ENCODE data around the gene C4orf50.

Gene C4orf50

GRCh38 chr4:5891563-5892322 is 126.5 kb downstream of the C4orf50 start:
- peak; percentile 31 for DNase-seq (ENCODE audit: low spot score)
- TF ChIP-seq, protein P1, sequence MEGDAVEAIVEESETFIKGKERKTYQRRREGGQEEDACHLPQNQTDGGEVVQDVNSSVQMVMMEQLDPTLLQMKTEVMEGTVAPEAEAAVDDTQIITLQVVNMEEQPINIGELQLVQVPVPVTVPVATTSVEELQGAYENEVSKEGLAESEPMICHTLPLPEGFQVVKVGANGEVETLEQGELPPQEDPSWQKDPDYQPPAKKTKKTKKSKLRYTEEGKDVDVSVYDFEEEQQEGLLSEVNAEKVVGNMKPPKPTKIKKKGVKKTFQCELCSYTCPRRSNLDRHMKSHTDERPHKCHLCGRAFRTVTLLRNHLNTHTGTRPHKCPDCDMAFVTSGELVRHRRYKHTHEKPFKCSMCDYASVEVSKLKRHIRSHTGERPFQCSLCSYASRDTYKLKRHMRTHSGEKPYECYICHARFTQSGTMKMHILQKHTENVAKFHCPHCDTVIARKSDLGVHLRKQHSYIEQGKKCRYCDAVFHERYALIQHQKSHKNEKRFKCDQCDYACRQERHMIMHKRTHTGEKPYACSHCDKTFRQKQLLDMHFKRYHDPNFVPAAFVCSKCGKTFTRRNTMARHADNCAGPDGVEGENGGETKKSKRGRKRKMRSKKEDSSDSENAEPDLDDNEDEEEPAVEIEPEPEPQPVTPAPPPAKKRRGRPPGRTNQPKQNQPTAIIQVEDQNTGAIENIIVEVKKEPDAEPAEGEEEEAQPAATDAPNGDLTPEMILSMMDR (IDR thresholded peaks at IDR 0.05; ENCODE audit: extremely low read depth, insufficient read depth, missing control alignments) = no peak
- in situ Hi-C loops (cut with MboI; ENCODE audit: low pct_unique_long_range_greater_than_20kb, low sequenced_read_pairs, unreplicated experiment) = no loop called here

DNA sequence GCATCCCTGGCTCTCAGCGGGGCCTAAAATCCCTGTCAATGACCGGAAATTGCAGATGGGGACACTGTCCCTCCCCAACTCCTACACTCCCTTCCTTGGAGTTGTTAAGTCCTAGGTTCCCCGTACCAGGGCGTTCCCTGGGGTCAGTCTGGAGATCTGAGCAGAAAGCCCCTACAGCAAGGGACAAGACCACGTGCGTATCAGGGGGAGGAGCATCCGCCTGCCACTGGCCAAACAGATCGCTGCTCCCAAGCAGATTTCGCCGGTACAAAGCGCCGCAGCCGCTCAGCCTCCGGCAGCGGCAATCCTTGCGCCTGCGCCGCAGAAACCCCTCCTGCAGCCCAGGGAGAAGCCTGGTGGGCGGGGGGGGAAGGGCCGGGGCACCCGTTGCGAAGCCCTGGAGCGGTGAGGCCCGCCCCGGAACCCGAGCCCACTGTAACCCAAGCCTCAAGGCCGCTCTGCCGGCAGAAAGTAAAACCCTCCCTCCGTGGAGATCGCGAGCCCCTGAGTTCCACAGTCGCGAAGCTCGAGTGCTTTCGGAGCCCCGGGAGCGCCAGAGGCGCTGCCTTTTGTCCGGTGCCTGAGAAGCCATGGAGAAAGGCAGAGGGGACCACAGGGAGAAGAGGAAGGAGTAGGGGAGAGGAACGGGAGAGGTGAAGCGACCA is 128.0 kb downstream of the C4orf50 start:
- in situ Hi-C loops (cut with MboI; ENCODE audit: low pct_unique_long_range_greater_than_20kb, low sequenced_read_pairs, unreplicated experiment) = no loop called here
- DNase-seq (ENCODE audit: low spot score) = peak; percentile 43
- TF ChIP-seq, protein P1 (IDR thresholded peaks at IDR 0.05; ENCODE audit: extremely low read depth, insufficient read depth, missing control alignments) = no peak

DNA sequence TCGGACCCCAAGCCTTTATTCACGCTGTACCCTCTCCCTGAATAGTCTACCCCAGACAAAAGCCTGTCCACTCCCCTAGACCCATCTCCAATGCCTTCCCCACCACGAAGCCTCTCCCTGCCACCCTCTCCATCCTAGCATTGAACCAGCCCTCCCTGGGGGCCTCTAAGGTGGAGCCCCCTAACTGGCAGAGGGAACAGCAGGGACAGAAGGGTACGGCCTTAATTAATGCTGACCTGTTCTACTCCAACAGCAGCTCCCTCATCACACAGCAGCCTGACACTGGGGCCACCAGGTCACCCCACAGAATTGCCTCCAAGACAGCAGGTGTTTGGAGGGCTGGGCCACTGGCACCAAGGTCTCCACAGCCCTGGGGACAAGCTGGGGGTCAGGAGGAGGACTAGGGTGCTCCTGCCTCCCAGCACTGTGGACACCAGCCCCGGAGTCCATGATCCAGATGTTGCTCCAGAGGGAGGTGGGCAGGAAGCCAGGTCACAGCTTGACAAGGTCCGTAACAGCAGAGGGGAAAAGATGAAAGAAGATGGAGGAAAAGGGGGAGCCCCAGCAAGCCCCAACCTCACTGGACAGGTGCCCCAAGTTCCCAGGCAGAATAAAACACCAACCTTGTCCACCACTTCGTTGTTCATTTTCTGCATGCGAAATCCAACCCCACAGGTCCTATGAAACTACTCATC is 129.1 kb downstream of the C4orf50 start:
- in situ Hi-C loops (cut with MboI; ENCODE audit: low pct_unique_long_range_greater_than_20kb, low sequenced_read_pairs, unreplicated experiment) = no loop called here
- TF ChIP-seq, protein P1 (IDR thresholded peaks at IDR 0.05; ENCODE audit: extremely low read depth, insufficient read depth, missing control alignments) = no peak
- DNase-seq (ENCODE audit: low spot score) = no peak

- no peak for DNase-seq (ENCODE audit: low spot score)
- TF ChIP-seq, protein P1 (IDR thresholded peaks at IDR 0.05; ENCODE audit: extremely low read depth, insufficient read depth, missing control alignments) = no peak
- in situ Hi-C loops (cut with MboI; ENCODE audit: low pct_unique_long_range_greater_than_20kb, low sequenced_read_pairs, unreplicated experiment) = no loop called here
Observed at GRCh38 chr4:5888222-5889001, 129.8 kb downstream of the C4orf50 start.

- in situ Hi-C loops (cut with MboI; ENCODE audit: low pct_unique_long_range_greater_than_20kb, low sequenced_read_pairs, unreplicated experiment) = no loop called here
- no peak for DNase-seq (ENCODE audit: low spot score)
- TF ChIP-seq, protein P1 (IDR thresholded peaks at IDR 0.05; ENCODE audit: extremely low read depth, insufficient read depth, missing control alignments) = no peak
Observed at GRCh38 chr4:5887361-5888221, 130.6 kb downstream of the C4orf50 start.
